GM21526 (cell line): Measurements from ENCODE around the gene ID3.

Experiments used
- ATAC-seq: cut with Tn5 transposase; IDR thresholded peaks from one replicate; pipeline ENCODE4 v1.9.1; 2021; ENCODE audit warnings: moderate library complexity; ENCODE audit not compliant: unreplicated experiment, low FRiP score

ID3 gene

DNA sequence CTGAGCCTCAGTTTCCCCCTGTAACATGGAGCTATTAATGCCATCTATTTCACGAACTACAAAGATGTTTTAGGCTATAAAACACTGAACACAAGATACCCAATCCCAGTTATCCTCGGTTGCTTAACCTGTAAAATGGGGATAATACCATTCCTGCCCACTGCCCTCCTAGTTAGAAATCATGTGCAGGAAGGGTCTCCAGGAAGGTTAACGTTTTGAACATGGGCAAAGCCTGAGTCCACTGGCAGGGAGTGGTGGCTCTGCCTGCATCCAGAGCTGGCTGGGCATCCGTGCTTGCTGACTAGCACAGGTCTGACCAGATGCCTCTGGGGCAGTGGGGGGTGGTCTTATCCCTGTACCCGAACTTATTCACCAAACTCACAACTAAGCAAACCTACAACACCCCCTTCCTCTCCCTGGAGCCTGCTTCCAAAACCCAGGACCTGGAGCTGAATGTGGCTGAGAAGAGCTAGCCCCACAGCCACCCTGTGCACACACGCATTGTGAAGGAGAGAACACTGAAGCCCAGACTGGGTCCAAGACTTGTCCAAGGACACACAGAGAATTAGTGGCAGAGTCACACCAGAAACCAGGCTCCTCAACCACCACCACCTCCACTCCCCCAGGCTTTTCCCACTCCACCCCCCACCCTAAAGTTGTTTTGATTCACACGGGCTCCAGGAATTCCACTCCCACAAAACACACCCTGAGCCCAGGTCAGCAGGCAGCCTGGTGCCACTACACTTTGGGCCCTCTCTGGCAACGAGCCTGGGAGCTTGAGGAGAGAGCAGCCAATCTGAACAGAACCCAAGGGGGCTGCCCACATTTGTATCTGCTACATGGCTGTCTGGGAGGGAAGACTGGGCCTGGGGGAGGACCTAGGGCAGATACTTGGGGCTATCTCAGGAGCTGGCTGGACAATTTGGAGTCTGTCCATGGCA is 29.9 kb downstream of the ID3 start:
- ATAC-seq: no peak

DNA sequence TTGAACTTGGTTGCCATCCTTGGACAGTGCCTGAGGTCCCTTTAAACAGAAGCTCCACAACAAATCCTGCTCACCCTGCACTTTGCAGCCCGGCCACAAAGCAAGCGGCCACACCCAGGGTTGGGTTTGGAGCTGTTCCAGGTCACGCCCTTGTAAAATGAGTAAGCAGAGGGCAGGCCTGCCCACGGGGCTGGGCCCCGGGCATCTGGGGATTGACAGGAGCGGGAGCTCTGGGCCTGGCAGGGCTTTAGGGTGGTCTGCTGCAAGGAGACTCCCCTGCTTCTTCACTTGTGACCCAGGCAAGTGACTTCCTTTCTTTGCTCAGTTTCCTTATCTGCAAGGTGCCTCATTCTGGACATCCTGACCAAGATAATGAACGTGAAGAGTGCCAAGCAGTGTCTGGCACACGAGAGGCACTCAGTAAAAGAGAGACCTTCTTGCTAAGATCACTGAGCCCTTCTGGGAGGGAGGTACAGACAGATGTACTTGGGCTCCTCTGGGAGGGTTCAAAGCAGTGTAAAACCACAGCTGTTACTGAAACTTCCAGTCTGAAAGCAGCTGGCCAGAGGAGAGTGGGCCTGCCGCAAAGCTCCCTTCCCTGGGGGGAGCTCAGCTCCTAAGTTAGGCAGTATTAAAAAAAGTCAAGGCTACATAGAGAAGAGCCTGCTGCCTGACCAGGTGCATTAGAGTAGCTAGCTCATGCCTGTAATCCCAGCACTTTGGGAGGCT is 30.9 kb downstream of the ID3 start:
- no peak for ATAC-seq

DNA sequence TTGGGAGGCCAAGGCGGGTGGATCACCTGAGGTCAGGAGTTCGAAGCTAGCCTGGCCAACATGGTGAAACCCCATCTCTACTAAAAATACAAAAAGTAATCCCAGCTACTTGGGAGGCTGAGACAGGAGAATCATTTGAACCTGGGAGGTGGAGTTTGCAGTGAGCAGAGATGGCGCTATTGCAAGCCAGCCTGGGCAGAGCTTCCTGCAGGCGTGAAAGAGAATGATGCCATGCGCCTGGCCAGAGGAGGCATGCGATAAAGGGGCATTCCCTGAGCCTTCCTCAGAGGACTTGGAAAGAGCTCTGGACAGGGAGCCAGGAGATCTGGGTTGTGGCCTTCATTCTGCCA is 31.4 kb downstream of the ID3 start:
- no peak for ATAC-seq

DNA sequence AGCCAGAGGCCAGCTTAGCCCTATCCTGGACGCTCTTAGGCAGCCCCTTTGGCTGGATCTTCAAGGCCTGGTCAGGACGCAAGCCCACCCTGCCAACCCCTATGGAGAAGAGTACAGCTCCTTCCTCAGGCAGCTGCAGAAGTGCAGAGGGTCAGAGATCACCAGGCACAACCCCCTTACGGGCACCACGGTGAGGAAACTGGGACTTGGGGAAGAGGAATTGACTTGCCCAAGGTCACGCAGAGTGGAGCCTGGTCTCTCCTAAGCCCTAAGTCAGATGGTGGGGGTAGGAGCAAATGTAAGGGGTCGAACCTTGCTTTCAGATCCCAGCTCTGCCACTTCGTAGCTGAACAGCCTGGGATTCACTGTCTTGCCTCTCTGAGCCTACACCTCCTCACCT is 31.9 kb downstream of the ID3 start:
- no peak for ATAC-seq

DNA sequence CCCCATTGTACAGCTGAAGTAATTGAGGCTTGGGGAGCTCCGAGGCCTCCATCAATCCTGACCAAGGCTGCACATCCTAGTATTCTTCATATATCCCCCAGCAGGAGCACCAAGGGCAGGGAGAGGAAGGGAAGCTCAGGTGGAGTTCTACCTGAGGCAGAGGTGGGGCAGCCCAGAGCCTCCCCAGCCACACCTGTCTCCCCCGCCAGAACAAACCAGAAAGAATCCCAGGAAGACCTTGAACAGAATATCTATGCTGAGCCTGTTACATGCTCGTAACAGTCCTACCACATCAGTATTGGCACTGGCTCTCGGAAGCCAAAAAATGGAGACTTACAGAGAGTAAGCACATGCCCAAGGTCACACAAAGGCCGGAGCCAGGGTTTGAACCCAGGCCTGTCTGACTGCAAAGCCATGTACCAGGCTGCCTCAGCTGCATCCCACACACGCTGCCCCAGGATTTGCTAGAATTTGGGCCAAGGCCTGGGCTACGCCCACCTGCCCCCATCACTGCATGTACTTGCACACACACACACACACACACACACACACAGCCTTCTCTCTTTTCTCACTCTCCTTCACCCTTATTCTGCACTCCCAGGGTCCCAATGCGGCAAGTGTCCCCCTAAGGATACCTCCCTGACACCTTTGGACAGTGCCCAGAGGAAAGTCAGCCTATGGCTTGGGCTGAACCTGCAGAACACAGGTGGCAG is 32.8 kb downstream of the ID3 start:
- ATAC-seq: no peak

DNA sequence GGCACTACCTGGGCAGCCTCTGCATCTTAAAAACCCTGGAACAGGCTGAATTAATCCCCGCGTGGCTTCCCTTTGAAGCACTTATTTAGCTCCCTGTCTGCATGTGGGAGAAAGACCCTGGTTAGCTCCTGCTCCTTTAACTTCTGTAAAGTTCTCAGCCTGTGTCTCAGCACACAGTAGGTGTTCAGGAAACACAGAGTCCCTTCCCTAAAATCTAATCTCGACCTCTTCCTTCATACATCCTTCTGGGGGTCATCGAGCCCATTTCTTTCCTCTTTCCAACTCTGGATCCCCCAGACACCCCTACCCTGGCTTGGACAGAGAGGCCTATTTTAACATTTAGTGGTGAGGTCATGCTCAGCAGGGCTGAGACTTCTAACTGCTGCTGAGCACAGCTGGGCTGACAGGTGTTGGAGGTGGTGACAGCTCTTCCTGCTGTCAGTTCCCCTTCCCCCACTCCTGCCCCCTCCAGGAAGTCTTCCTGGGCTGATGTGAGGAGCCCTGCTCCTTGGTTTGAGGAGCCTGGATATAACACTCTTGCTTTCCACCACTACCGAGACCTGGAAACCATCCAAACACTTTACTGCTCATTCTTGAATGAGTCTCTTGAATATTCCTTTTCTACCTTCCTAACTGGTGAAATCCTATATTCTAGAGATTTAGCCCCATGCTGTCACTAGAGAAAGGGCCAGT is 33.6 kb downstream of the ID3 start:
- no peak for ATAC-seq

DNA sequence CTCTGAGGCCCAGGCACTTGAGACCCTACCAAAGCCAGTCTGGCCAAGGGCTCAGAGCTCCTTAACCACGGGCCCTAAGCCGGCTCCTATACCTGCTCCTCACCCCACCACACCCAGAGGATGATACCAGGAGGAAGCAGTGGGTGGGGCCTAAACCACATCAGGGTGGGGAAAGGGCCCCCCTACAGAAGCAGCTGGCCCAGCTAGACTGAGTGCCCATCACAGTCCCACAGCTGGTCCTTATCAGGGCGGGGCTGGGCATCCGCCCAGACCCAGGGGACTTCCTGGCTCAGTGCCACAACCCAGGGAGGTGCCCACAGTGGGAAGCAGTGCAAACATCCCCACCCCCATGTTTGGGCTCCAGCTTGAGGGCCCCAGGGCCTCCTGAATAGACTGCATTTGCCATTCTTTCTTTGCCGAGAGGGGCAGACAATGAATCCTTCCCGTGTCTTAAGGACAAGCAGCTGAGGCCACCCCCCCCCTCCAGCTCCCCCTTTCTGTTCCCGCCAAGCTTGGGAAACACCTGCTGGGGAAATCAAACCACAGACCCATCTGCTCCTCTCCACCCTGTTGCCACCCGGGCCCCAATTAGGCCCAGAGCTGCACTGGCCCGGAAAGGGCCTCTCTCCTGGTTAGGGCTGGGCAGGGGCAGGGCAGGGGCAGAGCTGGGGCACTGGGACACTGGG is 34.4 kb downstream of the ID3 start:
- ATAC-seq: no peak

DNA sequence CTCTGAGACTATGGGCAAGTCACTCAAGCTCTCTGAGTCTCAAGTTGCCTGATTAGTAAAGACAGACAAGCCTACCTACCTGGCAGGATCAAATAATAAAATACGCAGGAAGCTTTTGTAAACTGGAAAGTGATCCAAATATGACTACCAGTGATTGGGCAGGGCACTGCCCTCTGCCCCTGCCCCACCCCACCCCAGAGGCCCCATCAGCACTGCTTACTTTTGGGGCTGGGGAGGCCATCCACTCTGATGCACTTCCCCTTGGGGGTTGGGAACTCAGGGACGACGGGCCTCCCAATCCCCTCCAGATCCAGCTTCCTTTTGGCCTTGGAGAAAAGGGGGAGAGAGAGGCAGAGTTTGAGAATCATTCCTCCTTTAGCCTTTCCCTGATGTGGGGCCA is 35.1 kb downstream of the ID3 start:
- ATAC-seq: no peak

DNA sequence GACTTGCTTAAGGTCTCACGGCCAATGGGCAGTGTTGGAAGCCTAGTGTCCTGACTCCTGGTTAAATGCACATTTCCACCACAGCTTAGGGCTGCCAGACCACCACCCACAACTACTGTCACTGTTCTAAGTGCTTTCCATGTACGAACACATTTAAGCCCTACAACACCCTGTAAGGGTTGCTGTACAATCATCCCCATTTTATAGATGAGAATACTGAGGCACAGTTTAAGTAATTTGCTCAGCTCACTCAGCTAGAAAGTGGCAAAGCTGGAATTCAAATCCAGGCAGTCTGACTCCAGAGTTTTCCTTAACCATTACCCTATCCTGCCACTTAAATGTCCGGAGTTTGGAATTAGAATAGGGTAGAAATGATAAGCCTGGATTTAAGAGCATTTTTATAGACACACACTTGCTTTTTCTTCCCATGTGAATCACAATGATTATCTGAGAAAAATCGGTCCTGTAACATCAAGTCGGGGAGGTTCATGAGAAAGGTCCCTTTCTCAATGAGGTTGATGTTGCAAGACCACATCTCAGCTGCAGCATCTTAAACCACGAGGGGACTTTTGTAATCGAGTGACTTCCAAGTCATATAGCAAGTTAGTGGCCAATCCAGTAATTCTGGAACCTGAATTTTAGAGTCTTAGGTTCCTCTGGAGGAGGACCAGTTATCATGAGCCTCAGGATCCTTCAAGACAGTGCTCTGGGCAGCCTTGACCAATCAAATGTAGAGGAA is 36.9 kb downstream of the ID3 start:
- ATAC-seq: no peak

DNA sequence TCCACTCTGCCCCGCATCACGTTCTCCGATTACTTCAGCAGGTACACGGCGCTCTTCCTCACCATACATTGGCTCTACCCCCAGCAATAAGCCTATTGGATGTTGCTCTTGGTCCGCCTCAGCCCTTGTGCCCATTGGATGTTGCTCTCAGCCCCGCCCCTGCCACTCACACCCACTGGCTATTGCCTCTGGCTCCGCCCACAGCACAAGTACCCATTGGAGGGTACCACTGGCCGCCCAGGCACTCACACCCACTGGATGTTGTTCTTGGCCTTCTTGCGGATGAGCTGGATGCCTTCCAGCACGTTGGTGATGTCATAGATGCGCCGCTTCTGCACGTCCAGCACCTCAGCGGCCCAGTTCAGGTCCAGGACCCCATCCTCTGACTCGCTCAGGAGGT is 37.7 kb downstream of the ID3 start:
- ATAC-seq: no peak

DNA sequence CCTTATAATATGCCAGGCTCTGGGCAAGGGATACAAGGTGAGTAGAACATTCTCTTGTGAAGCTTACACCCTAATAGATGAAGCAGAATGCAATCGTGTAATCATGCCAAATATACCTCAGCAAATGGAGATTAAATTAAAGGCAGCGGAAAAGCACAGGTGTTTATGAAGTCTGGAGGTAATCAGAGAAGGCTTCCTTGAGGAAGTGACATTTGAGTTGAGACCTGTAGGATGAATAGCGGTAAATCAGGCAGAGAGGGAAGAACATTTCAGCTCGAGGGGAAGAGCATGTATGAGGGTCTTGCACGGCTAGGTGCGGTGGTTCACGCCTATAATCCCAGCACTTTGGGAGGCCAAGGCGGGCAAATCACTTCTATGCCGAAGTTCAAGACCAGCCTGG is 41.7 kb downstream of the ID3 start:
- no peak for ATAC-seq

DNA sequence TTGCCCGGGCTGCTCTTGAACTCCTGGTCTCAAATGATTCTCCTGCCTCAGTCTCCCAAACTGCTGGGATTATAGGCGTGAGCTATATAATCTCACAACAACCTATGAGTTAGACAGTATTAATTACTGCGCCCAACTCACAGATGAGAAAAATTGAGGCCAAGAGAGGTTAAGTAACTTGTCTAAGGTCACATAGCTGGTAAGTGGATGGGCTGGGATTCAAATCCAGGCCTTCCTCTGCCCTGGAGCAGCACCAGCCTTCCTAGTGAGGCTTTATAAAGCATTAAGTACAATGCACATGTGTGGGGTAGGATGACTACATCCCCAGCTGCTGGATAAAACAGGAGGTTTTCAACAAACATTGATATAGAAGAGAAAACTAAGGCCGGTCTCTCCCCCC is 43.4 kb downstream of the ID3 start:
- no peak for ATAC-seq

DNA sequence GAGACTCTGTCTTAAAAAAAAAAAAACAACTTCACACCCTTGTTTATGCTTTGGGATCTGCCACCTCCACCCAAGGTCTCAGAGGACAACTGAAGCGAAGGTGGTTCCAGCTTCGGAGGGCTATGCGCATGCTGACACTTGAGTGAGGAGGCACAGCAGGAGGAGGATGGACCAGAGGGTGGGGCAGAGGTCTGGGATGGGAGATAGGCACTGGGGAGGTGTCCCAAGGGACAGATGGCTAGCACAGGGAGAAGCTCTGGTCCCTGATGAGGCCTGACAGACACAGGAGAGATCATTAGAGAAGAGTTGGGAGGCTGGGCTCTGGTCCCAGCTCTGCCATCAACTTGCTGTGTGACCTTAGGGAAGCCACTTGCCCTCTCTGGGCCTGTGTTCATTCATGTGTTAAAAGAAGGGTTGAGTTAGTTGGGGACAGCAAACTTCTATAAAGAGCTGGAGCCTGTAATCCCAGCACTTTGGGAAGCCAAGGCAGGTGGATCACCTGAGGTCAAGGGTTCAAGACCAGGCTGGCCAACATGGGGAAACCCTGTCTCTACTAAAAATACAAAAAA is 45.1 kb downstream of the ID3 start:
- ATAC-seq: no peak

DNA sequence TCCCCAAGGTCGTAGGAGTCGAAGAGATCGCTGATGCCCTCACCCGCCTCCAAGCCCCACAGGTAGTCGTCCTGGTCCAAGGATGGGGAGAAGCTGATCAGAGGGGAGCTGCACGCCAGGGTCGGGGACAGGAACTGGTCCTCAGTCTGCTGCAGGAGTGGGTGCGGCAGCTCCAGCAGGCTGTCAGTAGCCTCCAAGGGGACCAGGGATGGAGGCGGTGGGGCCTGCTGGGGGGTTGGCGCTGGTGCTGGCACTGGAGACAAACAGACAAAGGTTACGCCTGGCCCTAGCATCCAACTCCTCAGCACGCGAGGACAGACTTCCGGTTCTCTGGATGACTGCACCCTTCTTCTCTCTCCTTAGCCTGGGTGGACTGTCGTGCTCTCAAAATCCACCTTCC is 49.4 kb downstream of the ID3 start:
- ATAC-seq: no peak
